Suppressor macrophage (primary cell): ENCODE measurements around the gene CLDN7.

Experiments used
- DNase-seq, 4 experiments: peaks; one replicate each; pipeline ENCODE4 v3.0.0-alpha.2; 2020 to 2022
- total RNA-seq, 17 experiments: gene quantifications; one replicate each; lab custom pipeline; 2026; ENCODE audit warnings: mixed read lengths in 6 of 17, inconsistent platforms in 3 of 17; lab: John Stamatoyannopoulos, UW

CLDN7 gene, protein sequence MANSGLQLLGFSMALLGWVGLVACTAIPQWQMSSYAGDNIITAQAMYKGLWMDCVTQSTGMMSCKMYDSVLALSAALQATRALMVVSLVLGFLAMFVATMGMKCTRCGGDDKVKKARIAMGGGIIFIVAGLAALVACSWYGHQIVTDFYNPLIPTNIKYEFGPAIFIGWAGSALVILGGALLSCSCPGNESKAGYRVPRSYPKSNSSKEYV
- 0.13 to 2.6 (median 0.82) reads per million in 17 experiments for total RNA-seq

GRCh38 chr17:7262192-7262934 lies at the start of gene CLDN7:
Gene CLDN7 (minus strand): TSS chr17:7262478. CDS start chr17:7262043, 435 bp downstream.
- no peak for DNase-seq

GRCh38 chr17:7311110-7311705 lies 48.9 kb upstream of the CLDN7 start:
- DNase-seq, result no peak

DNA sequence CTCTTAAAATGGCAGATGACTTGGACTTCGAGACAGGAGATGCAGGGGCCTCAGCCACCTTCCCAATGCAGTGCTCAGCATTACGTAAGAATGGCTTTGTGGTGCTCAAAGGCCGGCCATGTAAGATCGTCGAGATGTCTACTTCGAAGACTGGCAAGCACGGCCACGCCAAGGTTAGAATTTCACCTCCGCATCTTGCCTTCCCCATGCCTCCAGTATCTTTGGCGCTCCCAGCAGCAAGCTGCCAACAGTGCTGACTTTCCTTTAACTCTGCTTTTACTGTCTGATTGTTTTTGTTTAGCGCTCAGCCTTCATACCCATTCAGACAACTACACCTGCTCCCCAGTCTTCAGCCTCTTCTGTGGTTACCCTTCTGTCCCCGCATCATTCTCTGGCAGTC lies 47.4 kb upstream of the CLDN7 start:
- no peak for DNase-seq

GRCh38 chr17:7308625-7309433 lies 46.6 kb upstream of the CLDN7 start:
- peak; percentile 69 to 83 (median 82) for DNase-seq

GRCh38 chr17:7307686-7308624 lies 45.7 kb upstream of the CLDN7 start:
- peak; percentile 76 to 90 (median 80) for DNase-seq

DNA sequence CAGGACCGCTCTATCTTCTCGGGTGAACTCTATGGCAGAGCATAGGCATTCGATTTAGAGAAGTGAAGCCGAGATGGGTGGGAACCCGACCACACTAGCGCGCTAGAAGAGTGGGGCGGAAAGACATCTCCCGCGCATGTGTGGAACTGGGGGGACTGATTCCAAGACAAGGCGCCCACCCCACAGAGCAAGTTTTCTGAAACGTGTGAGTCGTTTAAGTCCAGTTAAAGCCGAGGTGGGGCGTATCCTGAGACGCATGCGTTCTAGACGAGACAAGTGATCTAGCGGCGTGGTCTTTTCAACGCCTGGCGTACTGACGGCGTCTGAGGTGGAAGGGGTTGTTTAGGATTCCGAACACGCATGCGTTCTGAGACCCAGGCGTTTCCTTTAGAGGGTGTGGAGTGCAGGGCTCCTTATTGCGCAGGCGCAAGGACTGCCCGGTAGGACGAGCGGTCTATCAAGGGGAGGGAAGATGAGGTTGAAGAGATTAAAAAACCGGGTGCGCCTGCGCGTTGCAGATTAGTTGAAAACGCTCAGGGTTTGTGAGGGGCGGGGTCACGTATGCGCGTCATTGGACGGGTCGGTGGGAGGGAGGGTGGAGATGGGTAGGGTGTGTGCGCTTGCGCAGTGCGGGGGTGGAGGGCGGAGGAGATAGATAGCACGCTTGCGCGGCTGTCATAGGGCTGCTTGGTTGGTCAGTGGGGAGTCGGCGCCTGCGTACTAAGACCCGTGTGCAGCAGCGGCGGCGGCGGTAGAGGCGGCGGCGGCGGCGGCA lies 44.8 kb upstream of the CLDN7 start, which contains the start of gene EIF5A:
Gene EIF5A (plus strand): TSS at position 718 of the 775 bp plus-strand sequence. CDS start 2,008 bp downstream, outside the sequence.
- DNase-seq, result peak; percentile 100

GRCh38 chr17:7304179-7304578 lies 41.9 kb upstream of the CLDN7 start:
- no peak for DNase-seq

- peak; percentile 90 to 95 (median 94) for DNase-seq
Observed at GRCh38 chr17:7296189-7296861, 34.0 kb upstream of the CLDN7 start.

- no peak for DNase-seq
Observed at GRCh38 chr17:7295230-7296180, 33.2 kb upstream of the CLDN7 start.

DNA sequence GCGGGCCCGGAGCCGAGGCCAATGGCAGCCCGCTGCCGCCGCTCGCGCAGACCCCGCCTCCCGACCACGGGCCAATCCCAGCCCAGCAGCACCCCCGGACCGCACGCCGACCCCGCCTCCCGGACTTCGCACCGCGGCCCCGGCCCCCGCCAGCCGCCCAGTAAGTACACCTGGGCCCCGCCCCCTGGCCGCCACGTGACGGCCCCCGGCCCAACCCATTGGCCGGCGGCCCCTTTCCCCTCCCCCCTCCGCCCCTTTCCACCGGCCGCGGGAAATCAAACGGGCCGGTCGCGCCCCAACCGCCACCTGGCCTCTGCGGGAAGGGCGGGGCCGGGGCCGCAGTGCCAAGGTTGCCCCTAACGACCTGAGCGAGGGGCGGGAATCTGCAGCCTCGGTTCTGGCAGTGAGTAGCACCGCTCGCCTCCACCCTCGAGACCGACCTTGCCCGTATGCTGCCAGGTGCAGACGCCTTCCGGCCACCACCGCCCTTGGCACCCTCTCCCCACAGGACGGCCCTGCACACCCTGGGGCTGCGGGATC lies 32.4 kb upstream of the CLDN7 start, which contains the start of gene YBX2:
Gene YBX2 (minus strand): TSS at position 26 of the 540 bp plus-strand sequence. CDS start 139 bp downstream, outside the sequence.
- DNase-seq, result peak; percentile 24 to 66 (median 43)

DNA sequence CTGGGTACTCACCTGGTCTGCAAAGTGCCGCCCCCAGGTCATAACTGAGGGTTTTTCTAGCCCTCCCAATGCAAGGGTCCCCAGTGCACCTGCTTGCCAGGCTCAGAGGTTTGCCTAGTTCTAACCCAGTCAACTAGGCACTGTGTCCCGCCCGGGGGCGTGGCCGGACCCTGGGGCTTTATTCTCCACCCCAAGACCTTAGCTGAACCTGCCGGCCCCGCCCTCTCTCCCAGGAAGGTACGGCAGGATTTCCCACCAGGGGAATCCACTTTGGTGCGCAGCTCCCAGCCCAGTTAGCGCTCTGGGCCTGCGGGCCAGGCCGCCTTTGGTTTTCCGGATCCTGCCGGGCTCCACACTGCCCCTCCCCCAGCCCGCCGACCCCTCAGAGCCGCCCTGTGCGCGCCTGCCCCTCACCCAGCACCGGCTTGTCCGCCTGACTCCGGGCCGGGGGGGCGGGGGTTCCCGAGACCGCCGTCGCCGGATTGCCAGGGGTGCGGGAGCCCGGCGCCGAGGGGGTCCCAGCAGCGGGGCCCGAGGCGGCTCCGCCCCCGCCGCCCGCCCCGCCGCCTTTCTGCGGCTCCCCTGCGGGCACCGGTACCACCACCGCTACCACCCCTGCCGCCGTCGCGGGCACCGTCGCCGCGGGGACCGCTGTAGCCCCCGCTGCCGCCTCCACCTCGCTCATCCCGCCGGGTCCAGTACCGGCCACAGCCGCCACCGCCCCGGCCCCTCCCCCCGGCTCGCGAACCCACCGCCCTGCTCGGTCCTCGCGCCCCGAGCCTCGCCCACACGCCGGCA lies 31.7 kb upstream of the CLDN7 start:
- no peak for DNase-seq

DNA sequence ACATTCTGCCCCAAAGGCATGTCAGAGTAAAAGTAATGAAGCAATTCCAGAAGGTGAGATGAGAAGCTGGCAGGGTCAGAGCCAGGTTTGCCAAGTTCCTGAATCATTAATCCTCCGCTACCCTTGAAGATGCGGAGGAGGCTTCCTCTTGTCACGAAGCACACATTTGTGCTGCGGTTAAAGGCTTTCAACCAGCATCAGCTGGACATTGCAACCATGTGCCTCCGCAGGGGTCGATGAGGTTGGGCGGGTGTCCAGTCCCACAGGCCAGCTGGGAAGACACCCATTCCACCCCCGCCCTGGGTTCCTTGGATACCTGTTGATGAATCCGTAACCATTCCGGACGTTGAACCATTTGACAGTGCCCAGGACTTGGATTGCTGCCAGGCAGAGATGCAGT lies 30.9 kb upstream of the CLDN7 start:
- DNase-seq, result no peak

GRCh38 chr17:7292729-7293128 lies 30.5 kb upstream of the CLDN7 start:
- DNase-seq, result no peak

DNA sequence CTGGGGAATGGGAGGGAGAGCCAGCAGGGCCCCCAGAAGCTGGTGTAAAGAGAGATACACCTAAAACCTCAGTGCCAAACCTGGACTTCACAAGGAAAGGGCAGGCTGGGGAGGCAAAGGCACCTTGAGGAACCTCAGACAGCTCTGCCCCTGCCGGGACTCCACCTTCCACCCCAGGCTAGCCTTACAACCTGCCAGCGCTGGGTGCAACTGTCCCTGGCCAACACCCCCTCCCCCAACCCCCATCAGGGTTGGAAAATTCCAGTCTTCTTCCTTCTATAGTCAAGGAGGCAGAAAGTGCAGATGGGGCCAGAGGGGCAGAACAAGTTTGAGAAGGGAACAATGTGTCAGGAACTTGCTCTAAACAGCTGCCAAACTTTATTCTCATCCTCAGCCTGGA lies 29.9 kb upstream of the CLDN7 start:
- DNase-seq, result no peak

DNA sequence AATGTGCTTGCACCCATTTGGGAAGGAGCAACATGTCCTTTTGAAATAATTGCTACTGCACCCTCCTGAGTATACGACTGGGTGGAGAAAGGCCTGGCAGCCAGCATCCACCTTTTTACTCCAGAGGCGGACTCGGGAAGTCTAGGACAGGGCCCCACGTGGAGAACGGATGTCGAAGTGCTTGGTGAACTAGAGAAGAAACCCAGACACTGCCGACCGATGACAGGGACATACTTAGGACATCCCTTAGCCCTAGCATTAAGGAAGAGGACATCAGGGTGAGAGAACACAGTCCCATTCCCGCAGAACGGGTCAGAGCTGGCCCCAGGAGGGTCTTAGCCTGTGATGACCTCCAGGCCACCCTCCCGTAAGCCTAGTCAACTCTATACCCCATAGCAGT lies 28.4 kb upstream of the CLDN7 start:
- no peak for DNase-seq

DNA sequence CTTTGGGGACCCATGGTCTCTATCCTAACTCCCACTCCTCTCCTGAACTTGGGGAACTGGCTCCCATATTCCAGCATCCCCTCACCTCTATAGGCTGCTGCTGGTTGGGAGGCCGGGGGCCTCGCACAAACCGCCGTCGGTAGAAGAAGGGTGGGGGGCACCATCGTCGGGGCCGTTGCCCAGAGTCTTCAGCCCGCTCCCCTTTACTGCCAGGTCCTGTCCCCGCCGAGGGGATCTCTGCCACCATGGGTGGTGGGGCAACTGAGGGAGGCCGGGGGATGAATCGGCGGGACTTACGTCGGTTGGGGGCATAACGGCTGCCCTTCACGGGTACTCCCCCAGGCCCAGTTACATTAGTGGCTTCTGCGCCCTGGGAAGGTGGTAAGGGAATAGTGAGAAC lies 27.9 kb upstream of the CLDN7 start:
- no peak for DNase-seq

GRCh38 chr17:7289256-7290032 lies 27.2 kb upstream of the CLDN7 start:
- no peak for DNase-seq
